Endometrial microvascular endothelial cells (primary cell): ENCODE results near the gene NECAB2. TPM values are rescaled to one million over a fixed set of nuclear protein-coding genes. Genes with fewer than 3 reads are reported as not detected.

Experiments
- in situ Hi-C: cut with HindIII; loops from 2 replicates; pipeline ENCODE4 v1.10.0; 2017; ENCODE audit warnings: low sequenced_read_pairs, low pct_unique_long_range_greater_than_20kb; ENCODE audit errors: inconsistent ontology term
- total RNA-seq: library from RNA; depleted of rRNA; stranded (reverse); fragments of >200 nt; gene quantifications from one replicate; pipeline ENCODE4 v1.2.3, GENCODE V29; 2015; ENCODE audit errors: inconsistent ontology term

The NECAB2 gene
- total RNA-seq, 1 donor from 2014 or later, result not detected

- in situ Hi-C loops, result no loop called here
These were observed 6.4 kb downstream of the NECAB2 start for GRCh38 chr16:83974475-83974874.

GRCh38 chr16:83975590-83976260 is 7.7 kb downstream of the NECAB2 start:
- in situ Hi-C loops, result no loop called here

GRCh38 chr16:83977056-83977815 is 9.2 kb downstream of the NECAB2 start:
- in situ Hi-C loops, result no loop called here

- in situ Hi-C loops, result no loop called here
These were observed 10.4 kb downstream of the NECAB2 start for GRCh38 chr16:83978401-83978904.

GRCh38 chr16:83979441-83979840 is 11.4 kb downstream of the NECAB2 start:
- in situ Hi-C loops, result no loop called here

GRCh38 chr16:83980794-83981193 is 12.8 kb downstream of the NECAB2 start:
- in situ Hi-C loops, result no loop called here

GRCh38 chr16:83981799-83982198 is 13.8 kb downstream of the NECAB2 start:
- in situ Hi-C loops, result no loop called here

GRCh38 chr16:83983491-83983890 is 15.4 kb downstream of the NECAB2 start:
- in situ Hi-C loops, result no loop called here

- in situ Hi-C loops, result no loop called here
These were observed 21.3 kb downstream of the NECAB2 start for GRCh38 chr16:83989300-83989699.

GRCh38 chr16:83990492-83990891 is 22.4 kb downstream of the NECAB2 start:
- in situ Hi-C loops, result no loop called here

GRCh38 chr16:83992624-83993023 is 24.6 kb downstream of the NECAB2 start:
- in situ Hi-C loops, result no loop called here

- in situ Hi-C loops, result no loop called here
These were observed 26.0 kb downstream of the NECAB2 start for GRCh38 chr16:83994087-83994486.

- in situ Hi-C loops, result no loop called here
These were observed 26.7 kb downstream of the NECAB2 start for GRCh38 chr16:83994703-83995102.

- in situ Hi-C loops, result no loop called here
These were observed 27.7 kb downstream of the NECAB2 start for GRCh38 chr16:83995754-83996153.

GRCh38 chr16:83996481-83997252 is 28.6 kb downstream of the NECAB2 start:
- in situ Hi-C loops, result no loop called here

GRCh38 chr16:83998091-83998490 is 30.0 kb downstream of the NECAB2 start:
- in situ Hi-C loops, result no loop called here

- in situ Hi-C loops, result no loop called here
These were observed 33.1 kb downstream of the NECAB2 start for GRCh38 chr16:84000989-84001642.

- in situ Hi-C loops, result no loop called here
These were observed 33.7 kb downstream of the NECAB2 start for GRCh38 chr16:84001726-84002125.

- in situ Hi-C loops, result no loop called here
These were observed 35.0 kb downstream of the NECAB2 start for GRCh38 chr16:84003038-84003437.
